ENCODE results near the gene KRT20.

DNA sequence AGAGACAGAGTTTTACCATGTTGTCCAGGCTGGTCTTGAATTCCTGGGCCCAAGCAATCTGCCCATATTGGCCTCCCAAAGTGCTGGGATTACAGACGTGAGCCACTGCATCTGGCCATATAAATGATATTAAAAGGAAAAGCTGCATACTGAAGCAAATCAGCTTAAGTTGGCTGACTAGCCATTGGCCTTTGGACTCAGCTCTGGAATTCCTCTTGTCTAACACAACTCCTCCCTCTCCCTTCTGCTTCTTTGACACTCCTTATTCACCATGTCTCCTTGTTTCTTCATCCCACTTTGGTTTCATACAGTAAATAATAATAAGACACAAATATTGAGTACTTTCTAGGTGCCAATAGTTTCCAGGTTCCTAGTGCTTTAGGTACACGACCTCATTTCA lies 25.5 kb downstream of the KRT20 start:
- TF ChIP-seq, protein P1, sequence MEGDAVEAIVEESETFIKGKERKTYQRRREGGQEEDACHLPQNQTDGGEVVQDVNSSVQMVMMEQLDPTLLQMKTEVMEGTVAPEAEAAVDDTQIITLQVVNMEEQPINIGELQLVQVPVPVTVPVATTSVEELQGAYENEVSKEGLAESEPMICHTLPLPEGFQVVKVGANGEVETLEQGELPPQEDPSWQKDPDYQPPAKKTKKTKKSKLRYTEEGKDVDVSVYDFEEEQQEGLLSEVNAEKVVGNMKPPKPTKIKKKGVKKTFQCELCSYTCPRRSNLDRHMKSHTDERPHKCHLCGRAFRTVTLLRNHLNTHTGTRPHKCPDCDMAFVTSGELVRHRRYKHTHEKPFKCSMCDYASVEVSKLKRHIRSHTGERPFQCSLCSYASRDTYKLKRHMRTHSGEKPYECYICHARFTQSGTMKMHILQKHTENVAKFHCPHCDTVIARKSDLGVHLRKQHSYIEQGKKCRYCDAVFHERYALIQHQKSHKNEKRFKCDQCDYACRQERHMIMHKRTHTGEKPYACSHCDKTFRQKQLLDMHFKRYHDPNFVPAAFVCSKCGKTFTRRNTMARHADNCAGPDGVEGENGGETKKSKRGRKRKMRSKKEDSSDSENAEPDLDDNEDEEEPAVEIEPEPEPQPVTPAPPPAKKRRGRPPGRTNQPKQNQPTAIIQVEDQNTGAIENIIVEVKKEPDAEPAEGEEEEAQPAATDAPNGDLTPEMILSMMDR (conservative IDR thresholded peaks at IDR 0.05; ENCODE audit: low read depth, low read length) = no peak
- TF ChIP-seq, protein P2, sequence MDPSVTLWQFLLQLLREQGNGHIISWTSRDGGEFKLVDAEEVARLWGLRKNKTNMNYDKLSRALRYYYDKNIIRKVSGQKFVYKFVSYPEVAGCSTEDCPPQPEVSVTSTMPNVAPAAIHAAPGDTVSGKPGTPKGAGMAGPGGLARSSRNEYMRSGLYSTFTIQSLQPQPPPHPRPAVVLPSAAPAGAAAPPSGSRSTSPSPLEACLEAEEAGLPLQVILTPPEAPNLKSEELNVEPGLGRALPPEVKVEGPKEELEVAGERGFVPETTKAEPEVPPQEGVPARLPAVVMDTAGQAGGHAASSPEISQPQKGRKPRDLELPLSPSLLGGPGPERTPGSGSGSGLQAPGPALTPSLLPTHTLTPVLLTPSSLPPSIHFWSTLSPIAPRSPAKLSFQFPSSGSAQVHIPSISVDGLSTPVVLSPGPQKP (IDR thresholded peaks at IDR 0.05; ENCODE audit: borderline replicate concordance, low read depth, low read length) = no peak
- TF ChIP-seq RAD21 (IDR thresholded peaks at IDR 0.05; ENCODE audit: low read length) (no peak), POLR2A (IDR thresholded peaks at IDR 0.05; ENCODE audit: low read depth, low read length) (no peak), MAZ (IDR thresholded peaks at IDR 0.05; ENCODE audit: borderline replicate concordance, low read depth, low read length) (no peak), SMC3 (IDR thresholded peaks at IDR 0.05; ENCODE audit: low read depth, low read length) (no peak), BHLHE40 (IDR thresholded peaks at IDR 0.05; ENCODE audit: low read depth, low read length) (no peak), RCOR1 (IDR thresholded peaks at IDR 0.05; ENCODE audit: insufficient replicate concordance, low read length) (no peak)
